GM03348 (cell line): ENCODE measurements around the gene INHBE.
"Not testable (repeated sequence)": the region's sequence is repeated elsewhere in the genome, so short reads cannot be mapped to it uniquely, and the experiment has no call there.

Experiments
- DNase-seq: peaks from one replicate; pipeline ENCODE4 v3.0.0; 2012; ENCODE audit warnings: low spot score

The INHBE gene

GRCh38 chr12:57476162-57476992 lies 21.3 kb downstream of the INHBE start:
- no peak for DNase-seq

GRCh38 chr12:57476993-57477709 lies 22.0 kb downstream of the INHBE start:
- DNase-seq: no peak

- no peak for DNase-seq
These were observed 22.9 kb downstream of the INHBE start for GRCh38 chr12:57477710-57478681.

GRCh38 chr12:57479043-57479375 lies 23.9 kb downstream of the INHBE start:
- no peak for DNase-seq

GRCh38 chr12:57479376-57480115 lies 24.4 kb downstream of the INHBE start, which contains the start of gene ARHGAP9:
ARHGAP9 (minus strand) TSS chr12:57479866; CDS start chr12:57479406, 460 bp downstream.
- no peak for DNase-seq

- DNase-seq: no peak
These were observed 26.6 kb downstream of the INHBE start for GRCh38 chr12:57481671-57482070.

GRCh38 chr12:57483466-57483865 lies 28.4 kb downstream of the INHBE start:
- DNase-seq: peak; percentile 32

GRCh38 chr12:57485695-57486094 lies 30.6 kb downstream of the INHBE start:
- no peak for DNase-seq

GRCh38 chr12:57487055-57487596 lies 32.0 kb downstream of the INHBE start:
- no peak for DNase-seq

- DNase-seq: peak; percentile 90
These were observed 32.7 kb downstream of the INHBE start, which contains the start of gene MARS1 for GRCh38 chr12:57487597-57488401. MARS1 (plus strand) TSS chr12:57488068; CDS start chr12:57488091, 23 bp downstream.

GRCh38 chr12:57488402-57489156 lies 33.5 kb downstream of the INHBE start:
- DNase-seq: no peak

GRCh38 chr12:57489157-57489641 lies 34.1 kb downstream of the INHBE start:
- no peak for DNase-seq

- DNase-seq: no peak
These were observed 35.0 kb downstream of the INHBE start for GRCh38 chr12:57490126-57490525.

- no peak for DNase-seq
These were observed 36.5 kb downstream of the INHBE start for GRCh38 chr12:57491393-57492280.

- not testable (repeated sequence) for DNase-seq
These were observed 40.1 kb downstream of the INHBE start for GRCh38 chr12:57495051-57495701.

- no peak for DNase-seq
These were observed 41.7 kb downstream of the INHBE start for GRCh38 chr12:57496822-57497221.

- DNase-seq: no peak
These were observed 42.4 kb downstream of the INHBE start for GRCh38 chr12:57497223-57498131.
